Naive thymus-derived CD4-positive, alpha-beta T cell (primary cell): Measurements from ENCODE around the gene UBIAD1. TPM values are rescaled to one million over a fixed set of nuclear protein-coding genes. Genes with fewer than 3 reads are reported as not detected.
A peak's percentile ranks its signal among the peaks of the same experiment; 100 is the strongest.

Source experiments
- ATAC-seq: fragments of 150-1000 bp; cut with Tn5 transposase; 2 replicates; pipeline ENCODE4 v1.10.0; 2021; ENCODE audit warnings: mild to moderate bottlenecking, moderate library complexity
- CTCF ChIA-PET: fragments of 350-600 bp; sonication (Branson Sonifier 250); formaldehyde crosslinking; loops from one replicate; lab custom pipeline; 2021; ENCODE audit warnings: antibody characterized with exemption; lab: Charles Lee
- POLR2A ChIA-PET: fragments of 350-600 bp; sonication (Branson Sonifier 250); formaldehyde crosslinking; loops from one replicate; lab custom pipeline; 2021; ENCODE audit warnings: antibody characterized with exemption, inconsistent platforms; lab: Charles Lee
- DNase-seq, 9 donors: peaks; one replicate each; pipeline versions ENCODE4 v3.0.0 to v3.0.0-alpha.2; 2020 to 2022; ENCODE audit warnings: mixed read lengths in 1 of 9
- H3K27ac ChIP-seq: one replicate; pipeline ENCODE4 v1.7.0; 2013; ENCODE audit warnings: mild to moderate bottlenecking, low read depth, low read length, moderate library complexity
- H3K27me3 ChIP-seq, 2 donors: one replicate each; pipeline ENCODE4 v1.7.0; 2013; ENCODE audit warnings: low read length in 2 of 2, mild to moderate bottlenecking in 2 of 2, moderate library complexity in 2 of 2; ENCODE audit not compliant: control insufficient read depth in 2 of 2, insufficient read depth in 2 of 2
- H3K36me3 ChIP-seq, 3 experiments: 1 replicate in 2 of 3; 2 replicates in 1 of 3; pipeline ENCODE4 v1.7.0; 2013; ENCODE audit warnings: low read length in 3 of 3, mild to moderate bottlenecking in 3 of 3, moderate library complexity in 1 of 3; ENCODE audit not compliant: insufficient read depth in 3 of 3, control insufficient read depth in 2 of 3
- H3K4me1 ChIP-seq, 2 donors: one replicate each; pipeline ENCODE4 v1.7.0; 2013; ENCODE audit warnings: low read length in 2 of 2, mild to moderate bottlenecking in 2 of 2, moderate library complexity in 1 of 2; ENCODE audit not compliant: control insufficient read depth in 2 of 2, insufficient read depth in 2 of 2
- H3K4me3 ChIP-seq: 2 replicates; pipeline ENCODE4 v1.7.0; 2013; ENCODE audit warnings: mild to moderate bottlenecking, low read length
- H3K9me3 ChIP-seq, 3 experiments: 1 replicate in 2 of 3; 2 replicates in 1 of 3; pipeline ENCODE4 v1.7.0; 2013; ENCODE audit warnings: low read length in 3 of 3; ENCODE audit not compliant: control insufficient read depth in 2 of 3
- H3K27ac Mint-ChIP-seq, 9 donors: one replicate each; pipeline ENCODE4 v1.8.0; 2020 to 2022; ENCODE audit warnings: mixed read lengths in 9 of 9, mild to moderate bottlenecking in 8 of 9, moderate library complexity in 5 of 9, inconsistent platforms in 2 of 9
- H3K27me3 Mint-ChIP-seq, 5 donors: one replicate each; pipeline ENCODE4 v1.8.0; 2021 to 2022; ENCODE audit warnings: mixed read lengths in 5 of 5, mild to moderate bottlenecking in 1 of 5
- H3K36me3 Mint-ChIP-seq, 5 donors: one replicate each; pipeline ENCODE4 v1.8.0; 2020 to 2022; ENCODE audit warnings: mixed read lengths in 5 of 5, mild to moderate bottlenecking in 3 of 5, inconsistent platforms in 1 of 5
- H3K4me1 Mint-ChIP-seq, 7 donors: one replicate each; pipeline ENCODE4 v1.8.0; 2020 to 2022; ENCODE audit warnings: mixed read lengths in 7 of 7, mild to moderate bottlenecking in 3 of 7, inconsistent platforms in 1 of 7
- H3K4me3 Mint-ChIP-seq, 10 donors: one replicate each; pipeline ENCODE4 v1.8.0; 2020 to 2022; ENCODE audit warnings: mild to moderate bottlenecking in 10 of 10, mixed read lengths in 10 of 10, moderate library complexity in 6 of 10, inconsistent platforms in 2 of 10
- H3K9me3 Mint-ChIP-seq, 11 donors: one replicate each; pipeline ENCODE4 v1.8.0; 2020 to 2022; ENCODE audit warnings: mixed read lengths in 11 of 11, mild to moderate bottlenecking in 4 of 11, inconsistent platforms in 1 of 11, moderate library complexity in 1 of 11
- intact Hi-C, 2 donors: fragments of 100-400 bp; cut with micrococcal nuclease; formaldehyde crosslinking; loops; one replicate each; pipeline ENCODE4 v1.15.1; 2023
- polyA plus RNA-seq, 2 donors: library from polyadenylated mRNA; unstranded; fragments of 300-500 nt; fragmentation: Illumina TruSeq; gene quantifications; one replicate each; pipeline ENCODE4 v1.2.3, GENCODE V29; 2021
- total RNA-seq, 6 experiments: library from RNA in 5 of 6; stranded (reverse) in 5 of 6; gene quantifications; 1 replicate in 5 of 6; 2 replicates in 1 of 6; pipeline ENCODE4 v1.2.3 and lab custom pipeline; 2021 to 2026

UBIAD1 gene
- total and polyA plus RNA-seq, 7 experiments from 2014 or later = 21.7 to 60.9 (median 38.3) TPM

GRCh38 chr1:11283151-11283550 lies 10.2 kb downstream of the UBIAD1 start:
- DNase-seq (no peak), ATAC-seq (no peak)
- ChIA-PET POLR2A (interaction anchor here (0.8 to 5.5 kb wide), 8 partner anchors 8 to 625 kb away, joined by 3 to 31 read pairs (median 6); partner anchors contain the start of genes MTOR and UBIAD1), CTCF (interaction anchor here (0.6 to 1.4 kb wide), 2 partner anchors 88 to 245 kb away, joined by 4 to 6 read pairs; no protein-coding TSS in a partner anchor)
- Mint-ChIP-seq H3K27ac (peak overlapping the region; percentile 20 to 98 (median 92)), H3K4me3 (peak overlapping the region; percentile 10 to 85 (median 72)), H3K27me3 (no peaks in the 10 kb centered on the region), H3K36me3 (peaks cover 8 to 56% (median 44%) of the 10 kb centered on the region in 5 donors), H3K9me3 (peaks cover 0 to 4% (median 0%) of the 10 kb centered on the region in 11 donors), H3K4me1 (peaks cover 58 to 93% (median 82%) of the 10 kb centered on the region in 7 donors)
- no peaks in the 10 kb centered on the region for H3K9me3 ChIP-seq
- H3K27me3 ChIP-seq = no peaks in the 10 kb centered on the region
- H3K4me1 ChIP-seq = peaks cover 18 to 77% of the 10 kb centered on the region in 2 donors
- H3K4me3 ChIP-seq = no peak overlapping the region
- peak overlapping the region; percentile 71 for H3K27ac ChIP-seq
- intact Hi-C loops = loop anchor here in 1 of 2 donors (5.0 kb wide), 1 partner anchor 811 kb away; the partner anchor contains the start of genes DFFA and PEX14
- H3K36me3 ChIP-seq = peaks cover 4 to 34% (median 8%) of the 10 kb centered on the region in 3 experiments

- no peak for ATAC-seq
These were observed 11.8 kb downstream of the UBIAD1 start for GRCh38 chr1:11284784-11285183.

GRCh38 chr1:11285883-11286734 lies 13.1 kb downstream of the UBIAD1 start:
- H3K9me3 Mint-ChIP-seq = peaks cover 0 to 4% (median 0%) of the 10 kb centered on the region in 11 donors

More at GRCh38 chr1:11284784-11285183, 11.8 kb downstream of the UBIAD1 start:
- peak in 1 of 9 donors; percentile 14 for DNase-seq
- no peaks in the 10 kb centered on the region for H3K27me3 Mint-ChIP-seq
- Histone ChIP-seq H3K27ac (peak overlapping the region; percentile 71), H3K9me3 (no peaks in the 10 kb centered on the region), H3K27me3 (no peaks in the 10 kb centered on the region), H3K36me3 (peaks cover 4 to 36% (median 8%) of the 10 kb centered on the region in 3 experiments), H3K4me3 (no peak overlapping the region), H3K4me1 (peaks cover 18 to 73% of the 10 kb centered on the region in 2 donors)
- intact Hi-C loops = loop anchor here in 1 of 2 donors (5.0 kb wide), 1 partner anchor 812 kb away; the partner anchor contains the start of genes DFFA and PEX14
- H3K36me3 Mint-ChIP-seq = peaks cover 12 to 52% (median 41%) of the 10 kb centered on the region in 5 donors
- peaks cover 54 to 89% (median 75%) of the 10 kb centered on the region in 7 donors for H3K4me1 Mint-ChIP-seq
- H3K4me3 Mint-ChIP-seq = peak overlapping the region; percentile 54 to 87 (median 78)
- H3K9me3 Mint-ChIP-seq = peaks cover 0 to 4% (median 0%) of the 10 kb centered on the region in 11 donors
- ChIA-PET CTCF (no interaction called here), POLR2A (interaction anchor here (0.7 to 5.5 kb wide), 5 partner anchors 9 to 1167 kb away, joined by 3 to 31 read pairs (median 6); partner anchors contain the start of gene MTOR)
- H3K27ac Mint-ChIP-seq = peak overlapping the region; percentile 84 to 98 (median 92)

GRCh38 chr1:11286735-11287410 lies 13.9 kb downstream of the UBIAD1 start:
- H3K36me3 ChIP-seq = peaks cover 4 to 43% (median 8%) of the 10 kb centered on the region in 3 experiments
- no peak for DNase-seq
- intact Hi-C loops = no loop called here
- H3K27me3 Mint-ChIP-seq = no peaks in the 10 kb centered on the region
- CTCF ChIA-PET = no interaction called here
- ATAC-seq = no peak
- H3K9me3 ChIP-seq = no peaks in the 10 kb centered on the region
- peak overlapping the region in 7 of 10 donors; percentile 6 to 85 (median 33) for H3K4me3 Mint-ChIP-seq
- H3K27ac Mint-ChIP-seq = peak overlapping the region; percentile 8 to 98 (median 93)
- peaks cover 3 to 66% of the 10 kb centered on the region in 2 donors for H3K4me1 ChIP-seq
- POLR2A ChIA-PET = interaction anchor here (1.6 kb wide), 1 partner anchor 9 kb away, joined by 3 read pairs; no protein-coding TSS in a partner anchor
- H3K9me3 Mint-ChIP-seq = peaks cover 0 to 4% (median 0%) of the 10 kb centered on the region in 11 donors
- no peaks in the 10 kb centered on the region for H3K27me3 ChIP-seq
- H3K27ac ChIP-seq = peak overlapping the region; percentile 71
- peaks cover 51 to 86% (median 71%) of the 10 kb centered on the region in 7 donors for H3K4me1 Mint-ChIP-seq
- peaks cover 9 to 59% (median 42%) of the 10 kb centered on the region in 5 donors for H3K36me3 Mint-ChIP-seq
- no peak overlapping the region for H3K4me3 ChIP-seq

More at GRCh38 chr1:11285883-11286734, 13.1 kb downstream of the UBIAD1 start:
- Mint-ChIP-seq H3K27ac (peak overlapping the region; percentile 68 to 98 (median 93)), H3K27me3 (no peaks in the 10 kb centered on the region), H3K4me3 (peak overlapping the region; percentile 6 to 85 (median 76)), H3K4me1 (peaks cover 51 to 86% (median 72%) of the 10 kb centered on the region in 7 donors), H3K36me3 (peaks cover 9 to 56% (median 39%) of the 10 kb centered on the region in 5 donors)
- ChIA-PET POLR2A (interaction anchor here (1.6 kb wide), 1 partner anchor 10 kb away, joined by 3 read pairs; no protein-coding TSS in a partner anchor), CTCF (no interaction called here)
- intact Hi-C loops = no loop called here
- no peak overlapping the region for H3K4me3 ChIP-seq
- peaks cover 9 to 68% of the 10 kb centered on the region in 2 donors for H3K4me1 ChIP-seq
- H3K27ac ChIP-seq = peak overlapping the region; percentile 71
- no peaks in the 10 kb centered on the region for H3K27me3 ChIP-seq
- DNase-seq (no peak), ATAC-seq (no peak)
- peaks cover 4 to 43% (median 8%) of the 10 kb centered on the region in 3 experiments for H3K36me3 ChIP-seq
- no peaks in the 10 kb centered on the region for H3K9me3 ChIP-seq

- CTCF ChIA-PET = no interaction called here
- H3K27ac Mint-ChIP-seq = peak overlapping the region in 7 of 9 donors; percentile 20 to 66 (median 49)
- Histone ChIP-seq H3K27ac (no peak overlapping the region), H3K4me1 (peaks cover 3 to 44% of the 10 kb centered on the region in 2 donors), H3K9me3 (no peaks in the 10 kb centered on the region), H3K36me3 (peaks cover 4 to 53% (median 8%) of the 10 kb centered on the region in 3 experiments), H3K4me3 (no peak overlapping the region), H3K27me3 (no peaks in the 10 kb centered on the region)
- intact Hi-C loops = no loop called here
- POLR2A ChIA-PET = interaction anchor here (0.9 to 1.5 kb wide), 3 partner anchors 9 to 46 kb away, joined by 3 to 4 read pairs (median 4); no protein-coding TSS in a partner anchor
- H3K4me1 Mint-ChIP-seq = peaks cover 43 to 88% (median 74%) of the 10 kb centered on the region in 7 donors
- no peak overlapping the region for H3K4me3 Mint-ChIP-seq
- H3K36me3 Mint-ChIP-seq = peaks cover 6 to 62% (median 45%) of the 10 kb centered on the region in 5 donors
- no peak for ATAC-seq
- H3K27me3 Mint-ChIP-seq = no peaks in the 10 kb centered on the region
- H3K9me3 Mint-ChIP-seq = peaks cover 0 to 1% (median 0%) of the 10 kb centered on the region in 11 donors
- no peak for DNase-seq
These were observed 16.1 kb downstream of the UBIAD1 start for GRCh38 chr1:11289064-11289463.
